Stomach (tissue), 9 donors: Measurements from ENCODE around the gene BCL6B. TPM values are rescaled to one million over a fixed set of nuclear protein-coding genes. Genes with fewer than 3 reads are reported as not detected.

Experiments used
- DNase-seq, 2 donors: peaks; one replicate each; pipeline versions ENCODE4 v3.0.0 to v3.0.0-alpha.2; 2013 to 2019
- H3K27ac ChIP-seq, 5 donors: fragments of 200-600 bp in 4 of 5; sonication (generic) in 4 of 5; one replicate each; pipeline ENCODE4 v1.5.1; 2013 to 2019; ENCODE audit warnings: mild to moderate bottlenecking in 1 of 5, moderate library complexity in 1 of 5
- H3K27me3 ChIP-seq, 3 donors: fragments of 200-600 bp; sonication (generic); one replicate each; pipeline ENCODE4 v1.5.1; 2017 to 2019; ENCODE audit warnings: mixed run types in 1 of 3
- H3K36me3 ChIP-seq, 4 donors: fragments of 200-600 bp; sonication (generic); 1 replicate in 3 of 4; 2 replicates in 1 of 4; pipeline ENCODE4 v1.5.1; 2016 to 2019
- H3K4me1 ChIP-seq, 4 donors: fragments of 200-600 bp; sonication (generic); one replicate each; pipeline ENCODE4 v1.5.1; 2016 to 2019
- H3K4me3 ChIP-seq, 4 donors: fragments of 200-600 bp; sonication (generic) in 3 of 4; one replicate each; pipeline ENCODE4 v1.5.1; 2016 to 2019; ENCODE audit warnings: mild to moderate bottlenecking in 1 of 4
- H3K9me3 ChIP-seq, 4 donors: fragments of 200-600 bp; sonication (generic); one replicate each; pipeline ENCODE4 v1.5.1; 2016 to 2019
- CTCF ChIP-seq, 7 experiments: fragments of 450-650 bp in 4 of 7; fragments of 200-600 bp in 3 of 7; sonication (generic) in 3 of 7; IDR thresholded peaks; one replicate each; pipeline ENCODE4 v1.5.1; 2016 to 2019; ENCODE audit warnings: antibody characterized with exemption in 7 of 7, control low read depth in 2 of 7, mild to moderate bottlenecking in 1 of 7
- EP300 ChIP-seq: sonication (generic); formaldehyde crosslinking; IDR thresholded peaks from one replicate; pipeline ENCODE4 v1.6.1; 2017; ENCODE audit warnings: antibody characterized with exemption
- POLR2A ChIP-seq, 4 donors: fragments of 450-650 bp; IDR thresholded peaks; one replicate each; pipeline ENCODE4 v1.6.1; 2016; ENCODE audit warnings: antibody characterized with exemption in 4 of 4, control low read depth in 2 of 4, mild to moderate bottlenecking in 1 of 4, moderate library complexity in 1 of 4
- POLR2AphosphoS5 ChIP-seq, 3 donors: sonication (generic); formaldehyde crosslinking; IDR thresholded peaks; one replicate each; pipeline ENCODE4 v1.6.1; 2016; ENCODE audit warnings: antibody characterized with exemption in 3 of 3
- WGBS, 5 donors: extraction: QIAGEN DNeasy Blood & Tissue Kit in 3 of 5; methylation state at CpG; one replicate each; pipeline versions ENCODE4 v1.1.5 to v1.1.7; 2013 to 2018; 5-methylcytosine and 5-hydroxymethylcytosine counted together
- intact Hi-C: fragments of 100-400 bp; cut with DNase I; formaldehyde crosslinking; loops from one replicate; pipeline ENCODE4 v1.15.1; 2023; ENCODE audit warnings: low total_unique reads
- polyA plus RNA-seq, 3 donors: library from polyadenylated mRNA; stranded (reverse); fragments of 200-250 nt; gene quantifications; one replicate each; pipeline ENCODE4 v1.2.3, GENCODE V29; 2013
- total RNA-seq, 5 donors: library from RNA; depleted of rRNA; stranded (reverse); fragments of >200 nt; gene quantifications; one replicate each; pipeline versions ENCODE4 v1.1.0 to v1.2.3, GENCODE V29; 2014 to 2016
- donor health status: healthy with polysubstance abuse.
- donor health status: Bipolar disorder and iron deficiency.
- donor health status: healthy.

BCL6B gene
- total and polyA plus RNA-seq, 8 donors = 1.3 to 5.5 (median 3.6) TPM; not detected in 2

DNA sequence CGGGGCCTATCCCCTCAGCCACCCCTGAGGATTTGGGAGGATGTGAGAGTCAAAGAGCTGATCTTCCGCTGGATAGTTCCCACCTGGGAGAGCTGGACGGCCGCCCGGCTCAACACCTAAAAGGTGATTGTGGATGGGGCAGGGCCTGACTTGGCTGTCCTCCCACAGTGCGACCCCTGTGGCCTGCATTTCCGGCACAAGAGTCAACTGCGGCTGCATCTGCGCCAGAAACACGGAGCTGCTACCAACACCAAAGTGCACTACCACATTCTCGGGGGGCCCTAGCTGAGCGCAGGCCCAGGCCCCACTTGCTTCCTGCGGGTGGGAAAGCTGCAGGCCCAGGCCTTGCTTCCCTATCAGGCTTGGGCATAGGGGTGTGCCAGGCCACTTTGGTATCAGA, 4.5 kb downstream of the BCL6B start:
- Histone ChIP-seq H3K4me1 (peaks cover 13 to 23% (median 21%) of the 10 kb centered on the region in 4 donors), H3K4me3 (no peak overlapping the region), H3K9me3 (no peaks in the 10 kb centered on the region), H3K27ac (peak overlapping the region in 1 of 5 donors; percentile 12), H3K36me3 (no peaks in the 10 kb centered on the region), H3K27me3 (peaks cover 3 to 17% (median 9%) of the 10 kb centered on the region in 3 donors)
- TF ChIP-seq POLR2A (IDR thresholded peaks at IDR 0.05) (no peak), POLR2AphosphoS5 (IDR thresholded peaks at IDR 0.05) (no peak)
- intact Hi-C loops = no loop called here
- 49 to 70% (median 52%) methylated on average over 6 to 13 of the region's 13 CpGs for WGBS, 5 donors
- no peak for DNase-seq

DNA sequence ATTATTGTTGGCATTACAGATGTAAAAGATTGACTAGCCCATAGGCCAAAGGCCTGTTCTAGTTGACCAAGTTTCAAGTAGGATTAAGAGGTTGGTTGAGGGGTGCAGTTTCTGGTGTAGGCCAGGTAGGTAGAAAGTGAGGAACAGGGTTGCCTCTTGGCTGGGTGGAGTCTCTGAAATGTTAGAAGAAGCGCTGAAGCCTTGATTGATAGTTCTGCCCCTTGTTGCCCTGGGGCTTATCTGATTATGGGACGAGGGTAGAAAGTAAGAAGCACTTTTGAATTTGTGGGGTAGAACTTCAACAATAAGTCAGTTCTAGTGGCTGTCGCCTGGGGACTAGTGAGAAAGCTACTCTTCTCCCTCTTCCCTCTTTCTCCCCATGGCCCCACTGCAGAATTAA, 6.2 kb downstream of the BCL6B start:
- intact Hi-C loops = no loop called here
- Histone ChIP-seq H3K9me3 (no peaks in the 10 kb centered on the region), H3K27me3 (no peaks in the 10 kb centered on the region), H3K4me3 (no peak overlapping the region), H3K4me1 (peaks cover 0 to 6% (median 3%) of the 10 kb centered on the region in 4 donors), H3K27ac (peak overlapping the region in 3 of 5 donors; percentile 13 to 57 (median 51)), H3K36me3 (no peaks in the 10 kb centered on the region)
- 77 to 85% (median 80%) methylated on average over 3 of the region's 3 CpGs for WGBS, 5 donors
- TF ChIP-seq POLR2AphosphoS5 (IDR thresholded peaks at IDR 0.05) = no peak
- TF ChIP-seq EP300 = no peak
- TF ChIP-seq POLR2A (IDR thresholded peaks at IDR 0.05) = no peak
- TF ChIP-seq CTCF (IDR thresholded peaks at IDR 0.05) = no peak
- no peak for DNase-seq

- no peaks in the 10 kb centered on the region for H3K27me3 ChIP-seq
- intact Hi-C loops = no loop called here
- peak in 1 of 3 donors; percentile 24 for TF ChIP-seq POLR2AphosphoS5 (IDR thresholded peaks at IDR 0.05)
- no peak for TF ChIP-seq CTCF (IDR thresholded peaks at IDR 0.05)
- no peaks in the 10 kb centered on the region for H3K9me3 ChIP-seq
- peak in 1 of 2 donors; percentile 75 for DNase-seq
- 68 to 80% (median 71%) methylated on average over 8 of the region's 8 CpGs for WGBS, 5 donors
- H3K4me3 ChIP-seq = no peak overlapping the region
- no peaks in the 10 kb centered on the region for H3K36me3 ChIP-seq
- peak overlapping the region in 3 of 5 donors; percentile 13 to 57 (median 51) for H3K27ac ChIP-seq
- H3K4me1 ChIP-seq = peaks cover 0 to 6% (median 0%) of the 10 kb centered on the region in 4 donors
Measured at GRCh38 chr17:7029659-7030058, 6.8 kb downstream of the BCL6B start.

- H3K9me3 ChIP-seq = no peaks in the 10 kb centered on the region
- H3K36me3 ChIP-seq = no peaks in the 10 kb centered on the region
- intact Hi-C loops = no loop called here
- peaks cover 0 to 5% (median 0%) of the 10 kb centered on the region in 3 donors for H3K27me3 ChIP-seq
- H3K4me1 ChIP-seq = peaks cover 9 to 23% (median 16%) of the 10 kb centered on the region in 4 donors
- DNase-seq = no peak
- peak overlapping the region; percentile 66 to 88 (median 82) for H3K27ac ChIP-seq
- H3K4me3 ChIP-seq = peak overlapping the region; percentile 52 to 64 (median 60)
- TF ChIP-seq CTCF (IDR thresholded peaks at IDR 0.05) (no peak), POLR2AphosphoS5 (IDR thresholded peaks at IDR 0.05) (no peak), POLR2A (IDR thresholded peaks at IDR 0.05) (no peak), EP300 (no peak)
- 8 to 19% (median 13%) methylated on average over 7 of the region's 7 CpGs for WGBS, 5 donors
Measured at GRCh38 chr17:7034955-7035590, 12.2 kb downstream of the BCL6B start.
